ENCODE data around the gene OR2AT4.

DNA sequence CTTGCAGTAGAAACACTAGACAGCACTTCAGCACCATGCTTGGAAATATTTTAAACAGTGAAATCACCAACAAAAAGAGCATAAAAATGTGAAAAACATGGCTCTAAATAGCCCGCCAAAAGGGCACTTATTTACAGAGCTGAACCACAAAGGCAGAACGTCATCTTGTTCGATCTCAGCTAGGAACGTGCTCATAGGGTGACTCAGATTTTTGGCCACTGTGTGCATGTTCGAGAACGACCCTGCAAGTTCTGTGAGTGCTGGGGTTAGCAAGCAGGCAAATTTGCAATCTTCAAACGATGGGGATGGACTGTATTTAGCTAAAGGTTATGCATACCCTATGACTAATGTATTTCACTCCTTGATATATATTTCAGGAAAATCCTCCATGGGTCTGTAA is 30.6 kb downstream of the OR2AT4 start:
- no peak for TF ChIP-seq EZH2 (IDR thresholded peaks at IDR 0.05; ENCODE audit: borderline replicate concordance)
- no peak for TF ChIP-seq CTCF (IDR thresholded peaks at IDR 0.05; ENCODE audit: poor library complexity)
